Mesendoderm (in vitro differentiated cells): Measurements from ENCODE around the gene ACTR5.

Experiments
- DNase-seq: peaks from one replicate; pipeline ENCODE4 v3.0.0; 2013
- H2AK5ac ChIP-seq: 2 replicates; pipeline ENCODE4 v1.6.1; 2013; ENCODE audit warnings: low read length, inconsistent platforms
- H2BK120ac ChIP-seq: 2 replicates; pipeline ENCODE4 v1.6.1; 2013; ENCODE audit warnings: low read depth, mild to moderate bottlenecking, low read length, moderate library complexity, mixed read lengths
- H2BK15ac ChIP-seq: replicated peaks from 2 replicates; pipeline ENCODE4 v1.6.1; 2013; ENCODE audit warnings: low read depth, mild to moderate bottlenecking, moderate library complexity
- H2BK5ac ChIP-seq: 2 replicates; pipeline ENCODE4 v1.6.1; 2013; ENCODE audit warnings: low read length, inconsistent platforms
- H3K18ac ChIP-seq: 2 replicates; pipeline ENCODE4 v1.6.1; 2013; ENCODE audit warnings: mild to moderate bottlenecking, low read length, mixed read lengths
- H3K23ac ChIP-seq: one replicate; pipeline ENCODE4 v1.6.1; 2013; ENCODE audit warnings: low read length
- H3K27ac ChIP-seq: 2 replicates; pipeline ENCODE4 v1.5.1; 2013; ENCODE audit warnings: low read depth, mild to moderate bottlenecking, inconsistent platforms, low read length, moderate library complexity
- H3K27me3 ChIP-seq: 2 replicates; pipeline ENCODE4 v1.6.1; 2013; ENCODE audit warnings: low read length, control low read depth, mild to moderate bottlenecking, inconsistent platforms; ENCODE audit not compliant: insufficient read depth, poor library complexity
- H3K36me3 ChIP-seq: 2 replicates; pipeline ENCODE4 v1.6.1; 2013; ENCODE audit warnings: low read length, inconsistent platforms; ENCODE audit not compliant: control insufficient read depth, insufficient read depth
- H3K4ac ChIP-seq: one replicate; pipeline ENCODE4 v1.6.1; 2013; ENCODE audit warnings: low read depth, mild to moderate bottlenecking, low read length, moderate library complexity
- H3K4me1 ChIP-seq: 2 replicates; pipeline ENCODE4 v1.6.1; 2013; ENCODE audit warnings: low read depth, low read length, inconsistent platforms; ENCODE audit not compliant: control insufficient read depth
- H3K4me2 ChIP-seq: 2 replicates; pipeline ENCODE4 v1.6.1; 2013; ENCODE audit warnings: low read length
- H3K4me3 ChIP-seq: 2 replicates; pipeline ENCODE4 v1.5.1; 2013; ENCODE audit warnings: mild to moderate bottlenecking, low read length
- H3K56ac ChIP-seq: one replicate; pipeline ENCODE4 v1.6.1; 2013; ENCODE audit warnings: low read length
- H3K79me1 ChIP-seq: 2 replicates; pipeline ENCODE4 v1.6.1; 2013; ENCODE audit warnings: low read length, inconsistent platforms
- H3K79me2 ChIP-seq: 2 replicates; pipeline ENCODE4 v1.6.1; 2013; ENCODE audit warnings: mild to moderate bottlenecking, low read length; ENCODE audit not compliant: control insufficient read depth, insufficient read depth
- H3K9ac ChIP-seq: 2 replicates; pipeline ENCODE4 v1.6.1; 2013; ENCODE audit warnings: low read length, inconsistent platforms
- H4K5ac ChIP-seq: one replicate; pipeline ENCODE4 v1.6.1; 2013; ENCODE audit warnings: low read length
- H4K8ac ChIP-seq: one replicate; pipeline ENCODE4 v1.6.1; 2013; ENCODE audit warnings: low read depth, mild to moderate bottlenecking, control low read depth, low read length, moderate library complexity
- WGBS: extraction: QIAGEN DNeasy Blood & Tissue Kit; methylation state at CpG from one replicate; pipeline ENCODE4 v1.1.7; 2013; ENCODE audit warnings: low lambda C conversion rate, missing lambda C conversion rate; ENCODE audit not compliant: insufficient coverage; ENCODE audit errors: extremely low coverage; 5-methylcytosine and 5-hydroxymethylcytosine counted together

Gene ACTR5

GRCh38 chr20:38764567-38765318, 16.5 kb downstream of the ACTR5 start:
- Histone ChIP-seq H3K79me1 (no peaks in the 10 kb centered on the region), H3K4me1 (no peaks in the 10 kb centered on the region), H2AK5ac (no peak overlapping the region), H2BK15ac (no peak overlapping the region), H3K56ac (no peak overlapping the region), H3K27me3 (no peaks in the 10 kb centered on the region), H4K8ac (no peak overlapping the region), H3K23ac (no peak overlapping the region), H3K27ac (no peak overlapping the region), H2BK120ac (no peak overlapping the region), H3K79me2 (no peaks in the 10 kb centered on the region), H4K5ac (no peak overlapping the region), H3K4me2 (no peak overlapping the region), H3K18ac (no peak overlapping the region), H3K9ac (no peak overlapping the region), H3K4ac (no peak overlapping the region), H2BK5ac (no peak overlapping the region), H3K36me3 (no peaks in the 10 kb centered on the region), H3K4me3 (no peak overlapping the region)
- DNase-seq, result peak; percentile 50
- no CpG with 5 or more reads among the region's 11 CpGs for WGBS

DNA sequence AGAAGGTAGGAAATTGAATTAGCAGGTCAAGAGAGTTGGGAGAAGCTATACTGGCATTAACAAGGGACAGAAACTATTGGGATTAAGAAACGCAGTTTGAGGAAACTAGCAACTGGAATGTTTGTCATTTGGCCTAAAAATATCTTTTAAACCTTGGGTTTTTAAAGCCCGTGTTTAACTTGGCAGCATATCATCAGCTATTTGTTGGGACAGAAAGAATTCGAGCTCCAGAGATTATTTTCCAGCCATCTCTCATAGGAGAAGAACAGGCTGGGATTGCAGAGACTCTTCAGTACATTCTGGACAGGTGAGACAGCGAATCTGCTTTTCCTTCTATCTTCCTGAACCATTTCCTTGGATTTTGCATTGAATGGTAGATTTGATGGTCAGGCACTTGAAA, 17.8 kb downstream of the ACTR5 start:
- Histone ChIP-seq H3K27me3 (no peaks in the 10 kb centered on the region), H3K4me1 (no peaks in the 10 kb centered on the region), H3K36me3 (peaks cover 2% of the 10 kb centered on the region), H3K9ac (no peak overlapping the region), H3K79me2 (no peaks in the 10 kb centered on the region), H2BK15ac (no peak overlapping the region), H3K27ac (no peak overlapping the region), H3K18ac (no peak overlapping the region), H2BK5ac (no peak overlapping the region), H4K8ac (no peak overlapping the region), H2AK5ac (no peak overlapping the region), H3K79me1 (no peaks in the 10 kb centered on the region), H2BK120ac (no peak overlapping the region), H3K23ac (no peak overlapping the region), H3K56ac (no peak overlapping the region), H3K4me2 (no peak overlapping the region), H3K4me3 (no peak overlapping the region), H3K4ac (no peak overlapping the region), H4K5ac (no peak overlapping the region)
- no CpG with 5 or more reads among the region's 4 CpGs for WGBS
- DNase-seq, result no peak

- H3K4me2 ChIP-seq, result no peak overlapping the region
- no peaks in the 10 kb centered on the region for H3K4me1 ChIP-seq
- H3K4me3 ChIP-seq, result no peak overlapping the region
- H2BK120ac ChIP-seq, result no peak overlapping the region
- WGBS, result no CpG with 5 or more reads among the region's 13 CpGs
- no peaks in the 10 kb centered on the region for H3K27me3 ChIP-seq
- no peak overlapping the region for H3K18ac ChIP-seq
- H2BK5ac ChIP-seq, result no peak overlapping the region
- H3K79me1 ChIP-seq, result no peaks in the 10 kb centered on the region
- H3K4ac ChIP-seq, result no peak overlapping the region
- H3K23ac ChIP-seq, result no peak overlapping the region
- H3K27ac ChIP-seq, result no peak overlapping the region
- H4K8ac ChIP-seq, result no peak overlapping the region
- no peak overlapping the region for H4K5ac ChIP-seq
- no peak overlapping the region for H2BK15ac ChIP-seq
- peaks cover 6% of the 10 kb centered on the region for H3K36me3 ChIP-seq
- no peak overlapping the region for H3K56ac ChIP-seq
- H3K9ac ChIP-seq, result no peak overlapping the region
- no peak for DNase-seq
- H3K79me2 ChIP-seq, result no peaks in the 10 kb centered on the region
- H2AK5ac ChIP-seq, result no peak overlapping the region
These were observed 21.4 kb downstream of the ACTR5 start for GRCh38 chr20:38769376-38770295.

GRCh38 chr20:38770546-38770945, 22.3 kb downstream of the ACTR5 start:
- Histone ChIP-seq H3K18ac (no peak overlapping the region), H3K36me3 (peaks cover 6% of the 10 kb centered on the region), H3K4ac (no peak overlapping the region), H3K9ac (no peak overlapping the region), H2BK15ac (no peak overlapping the region), H3K79me2 (no peaks in the 10 kb centered on the region), H3K79me1 (no peaks in the 10 kb centered on the region), H2BK120ac (no peak overlapping the region), H3K27me3 (no peaks in the 10 kb centered on the region), H3K4me3 (no peak overlapping the region), H3K56ac (no peak overlapping the region), H2AK5ac (no peak overlapping the region), H3K27ac (no peak overlapping the region), H3K23ac (no peak overlapping the region), H4K8ac (no peak overlapping the region), H2BK5ac (no peak overlapping the region), H4K5ac (no peak overlapping the region), H3K4me1 (no peaks in the 10 kb centered on the region), H3K4me2 (no peak overlapping the region)
- no CpG with 5 or more reads among the region's 3 CpGs for WGBS
- DNase-seq, result no peak

DNA sequence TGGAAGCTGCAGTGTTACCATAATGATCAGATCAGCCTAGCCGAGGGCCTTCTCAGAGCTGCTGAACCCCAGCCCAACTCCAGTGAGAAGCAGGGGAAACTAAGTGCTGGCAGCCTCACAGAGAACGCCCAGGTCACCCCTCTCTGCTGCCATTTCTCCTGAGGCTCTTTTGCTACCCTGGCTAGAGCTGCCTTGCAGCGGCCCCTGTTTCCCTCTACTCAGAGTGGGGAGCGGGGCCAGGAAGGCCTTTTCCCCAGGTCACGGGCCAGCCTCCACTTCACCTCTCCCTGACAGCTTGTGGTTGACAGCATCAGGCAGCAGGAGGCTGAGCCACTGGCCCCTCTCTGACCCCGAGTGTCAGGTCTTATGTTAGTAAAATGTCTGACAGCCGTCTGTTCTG, 22.7 kb downstream of the ACTR5 start:
- H4K8ac ChIP-seq, result no peak overlapping the region

More for the DNA sequence above, 22.7 kb downstream of the ACTR5 start:
- no peak overlapping the region for H3K56ac ChIP-seq
- H3K4me3 ChIP-seq, result no peak overlapping the region
- H3K23ac ChIP-seq, result no peak overlapping the region
- H3K18ac ChIP-seq, result no peak overlapping the region
- H3K27ac ChIP-seq, result no peak overlapping the region
- no peak overlapping the region for H3K4me2 ChIP-seq
- H3K79me2 ChIP-seq, result no peaks in the 10 kb centered on the region
- no peaks in the 10 kb centered on the region for H3K27me3 ChIP-seq
- no peak overlapping the region for H2BK5ac ChIP-seq
- no peaks in the 10 kb centered on the region for H3K4me1 ChIP-seq
- no peak overlapping the region for H4K5ac ChIP-seq
- H2BK120ac ChIP-seq, result no peak overlapping the region
- H2AK5ac ChIP-seq, result no peak overlapping the region
- no CpG with 5 or more reads among the region's 7 CpGs for WGBS
- H3K79me1 ChIP-seq, result no peaks in the 10 kb centered on the region
- DNase-seq, result no peak
- H3K36me3 ChIP-seq, result peaks cover 6% of the 10 kb centered on the region
- no peak overlapping the region for H2BK15ac ChIP-seq
- H3K4ac ChIP-seq, result no peak overlapping the region
- no peak overlapping the region for H3K9ac ChIP-seq
